NCI-H748 (cell line): Measurements from ENCODE around the gene TLX2.
A peak's percentile ranks its signal among the peaks of the same experiment; 100 is the strongest.

Experiments
- DNase-seq: peaks from one replicate; lab custom pipeline; 2025; ENCODE audit not compliant: unreplicated experiment; lab: John Stamatoyannopoulos, UW

TLX2 gene

DNA sequence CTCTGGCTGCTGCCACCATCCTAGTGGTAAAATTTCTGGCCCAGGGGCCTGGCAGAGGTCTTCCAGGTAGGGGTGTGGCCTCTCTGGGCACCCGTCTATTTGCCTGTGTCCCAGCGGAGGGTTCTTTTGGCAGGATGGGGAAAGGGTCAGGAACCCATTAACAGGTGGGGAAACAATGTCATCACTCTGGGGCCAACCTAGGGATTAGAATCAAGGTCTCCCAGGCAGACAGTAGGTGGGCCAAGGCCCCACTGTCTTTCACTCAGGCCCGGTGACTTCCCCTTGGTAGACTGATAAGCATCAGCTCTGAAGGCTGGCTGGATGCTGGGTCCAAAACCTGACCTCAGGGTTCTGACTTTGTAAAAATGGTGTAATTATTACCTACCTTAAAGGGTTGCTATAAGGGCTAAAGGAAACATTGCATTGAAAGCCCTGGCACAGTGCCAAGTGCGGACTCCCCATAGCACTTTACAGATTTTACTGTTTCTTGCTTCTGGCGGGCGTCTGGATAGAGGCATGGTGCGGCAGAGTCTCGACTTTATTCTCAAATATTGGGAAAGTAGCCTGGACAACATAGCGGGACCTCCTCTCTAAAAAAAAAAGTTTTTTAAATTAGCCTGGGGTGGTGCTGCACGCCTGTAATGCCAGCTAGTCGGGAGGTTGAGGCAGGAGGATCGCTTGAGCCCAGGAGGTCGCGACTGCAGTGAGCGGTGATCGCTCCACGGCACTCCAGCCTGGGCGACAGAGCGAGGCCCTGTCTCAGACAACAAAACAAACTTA lies 17.1 kb upstream of the TLX2 start:
- no peak for DNase-seq

GRCh38 chr2:74497777-74498499 lies 16.3 kb upstream of the TLX2 start:
- DNase-seq, result peak; percentile 53

DNA sequence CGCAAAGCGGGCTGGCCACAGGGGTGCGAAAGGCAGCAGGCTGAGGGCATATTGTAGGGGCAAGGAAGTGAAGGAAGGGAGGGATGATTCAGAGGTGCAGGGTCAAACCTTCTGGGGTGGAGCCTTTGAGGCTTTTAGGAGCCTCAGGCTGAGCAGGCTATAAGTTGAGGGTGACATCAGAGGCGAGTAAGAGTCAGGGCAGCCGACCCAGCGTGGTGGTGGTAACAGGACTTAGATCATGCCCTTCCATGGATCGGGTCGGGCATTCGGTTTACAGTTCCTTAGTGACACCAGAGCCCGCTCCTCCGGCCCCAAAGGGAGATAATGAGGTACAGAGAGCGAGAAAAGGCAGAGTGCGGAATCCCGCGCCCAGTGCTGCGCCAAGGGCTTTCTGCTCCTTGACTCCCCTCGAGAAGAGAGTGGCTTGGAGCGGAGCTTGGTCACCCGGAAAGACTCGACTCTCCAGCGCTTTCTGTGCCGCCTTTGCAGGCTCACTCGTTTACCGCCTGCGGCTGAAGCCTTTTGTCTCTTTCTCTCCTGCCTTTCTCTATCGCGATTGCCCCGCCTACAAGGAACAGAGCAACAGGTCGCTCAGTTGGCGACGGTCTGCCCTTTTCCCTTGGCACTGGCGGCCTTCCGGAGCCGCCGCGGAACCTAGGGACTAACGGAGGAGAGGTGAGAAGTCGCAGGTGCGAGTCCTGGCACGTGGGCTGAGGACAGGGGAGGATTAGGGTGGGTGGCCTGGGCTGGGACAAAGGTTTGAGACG lies 15.6 kb upstream of the TLX2 start:
- no peak for DNase-seq

DNA sequence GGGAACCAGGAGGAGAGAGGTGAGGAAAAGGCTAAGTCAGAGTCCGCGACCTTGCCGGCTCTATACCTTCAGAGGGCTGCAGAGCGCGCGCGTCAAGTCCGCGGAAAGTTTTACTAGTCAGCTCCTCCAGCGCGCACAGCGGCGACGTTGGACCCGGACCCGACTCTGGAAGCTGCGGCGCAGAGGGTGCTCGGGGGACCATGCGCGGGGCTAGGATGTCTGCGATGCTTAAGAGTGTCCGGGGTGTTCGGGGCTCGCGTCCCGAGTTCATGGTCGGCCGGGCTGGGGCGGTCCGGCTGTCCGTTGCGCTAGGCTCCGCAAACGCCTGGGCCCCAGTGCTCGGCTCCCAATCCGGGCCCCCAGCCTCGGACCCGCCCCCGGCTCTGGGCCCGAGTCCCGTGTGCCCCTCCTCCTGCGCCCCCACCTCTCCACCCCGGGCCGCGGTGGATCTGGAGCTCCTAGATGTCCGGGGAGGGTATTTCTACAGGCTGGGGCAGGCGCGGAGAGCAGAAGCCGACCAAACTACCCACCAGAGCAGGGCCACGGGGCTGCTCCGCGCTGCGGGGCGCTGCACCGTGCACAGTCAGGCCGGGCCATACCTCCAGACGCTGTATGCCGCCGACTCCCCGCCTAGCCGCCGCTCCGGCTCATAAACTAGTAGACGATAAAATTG lies 14.8 kb upstream of the TLX2 start, which contains the start of gene LBX2:
Gene LBX2 (minus strand): TSS at position 337 of the 673 bp plus-strand sequence. CDS start 66 bp downstream, at position 271.
- DNase-seq, result no peak

- no peak for DNase-seq
These were observed 14.2 kb upstream of the TLX2 start for GRCh38 chr2:74499940-74500577.

- DNase-seq, result no peak
These were observed 13.7 kb upstream of the TLX2 start for GRCh38 chr2:74500578-74500946.

DNA sequence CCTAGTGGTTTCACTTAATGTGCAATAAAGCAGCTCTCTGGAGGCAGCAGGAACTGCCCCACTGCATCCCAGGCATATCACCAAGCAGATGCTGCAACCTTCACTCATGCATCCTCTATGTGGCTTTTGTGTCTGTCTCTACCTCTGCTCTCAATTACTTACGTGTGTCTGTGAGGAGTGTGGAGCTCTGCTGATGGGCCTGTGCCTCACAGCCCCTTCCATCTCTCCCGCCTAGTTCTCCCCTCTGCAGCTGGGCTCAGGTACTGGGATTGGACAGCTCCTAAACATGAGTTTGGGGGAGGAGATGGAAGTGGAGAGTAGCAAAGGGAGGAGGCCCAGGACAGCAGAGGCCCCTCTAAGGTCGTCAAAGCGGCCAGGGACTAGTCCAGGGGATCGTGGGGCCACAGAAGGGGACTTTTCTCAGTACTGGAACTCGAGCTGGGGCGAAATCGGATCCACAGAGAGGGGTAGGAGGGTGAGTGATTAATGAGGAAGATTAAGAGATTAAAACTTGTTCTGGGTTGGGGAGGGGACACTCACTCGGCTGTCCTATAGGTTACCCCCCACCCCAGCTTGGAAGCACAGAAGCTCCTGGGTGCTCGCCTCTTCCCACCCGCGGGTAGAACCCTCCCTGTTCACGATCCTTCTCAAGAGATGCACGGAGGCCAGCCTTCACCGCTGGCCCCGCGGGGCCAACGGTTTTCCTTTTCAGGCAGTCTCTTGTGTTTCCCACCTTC lies 12.7 kb upstream of the TLX2 start:
- no peak for DNase-seq

DNA sequence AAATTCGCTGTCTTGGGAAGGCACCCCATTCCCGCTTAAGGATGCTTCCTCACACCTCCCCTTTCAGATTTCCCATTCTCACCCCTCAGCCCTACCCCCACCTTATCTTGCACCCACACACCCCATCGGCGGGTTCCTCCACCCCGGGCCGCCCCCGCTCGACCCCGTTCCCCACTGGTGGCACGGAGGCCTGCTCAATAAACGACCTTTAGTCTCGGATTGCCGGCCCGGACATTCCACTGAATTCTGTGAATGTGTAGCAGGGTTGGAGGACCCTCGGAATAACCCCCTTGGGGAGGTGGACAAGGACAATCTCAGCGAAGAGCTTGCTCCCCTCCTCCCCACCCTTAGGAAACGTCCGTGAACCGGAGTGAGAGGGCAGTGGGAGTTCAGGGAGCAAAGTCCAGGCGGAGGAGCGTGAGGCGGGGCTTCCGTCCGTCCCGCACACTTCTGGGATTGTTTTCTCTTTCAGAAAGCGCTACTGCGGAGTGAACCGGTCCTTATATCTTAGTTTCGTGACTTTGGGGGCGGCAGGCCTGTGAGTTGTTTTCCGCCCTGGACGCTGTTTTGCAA lies 12.0 kb upstream of the TLX2 start:
- DNase-seq, result no peak

- peak; percentile 57 for DNase-seq
These were observed 11.3 kb upstream of the TLX2 start for GRCh38 chr2:74502720-74503505.

GRCh38 chr2:74503506-74504475 lies 10.5 kb upstream of the TLX2 start:
- peak; percentile 17 for DNase-seq

DNA sequence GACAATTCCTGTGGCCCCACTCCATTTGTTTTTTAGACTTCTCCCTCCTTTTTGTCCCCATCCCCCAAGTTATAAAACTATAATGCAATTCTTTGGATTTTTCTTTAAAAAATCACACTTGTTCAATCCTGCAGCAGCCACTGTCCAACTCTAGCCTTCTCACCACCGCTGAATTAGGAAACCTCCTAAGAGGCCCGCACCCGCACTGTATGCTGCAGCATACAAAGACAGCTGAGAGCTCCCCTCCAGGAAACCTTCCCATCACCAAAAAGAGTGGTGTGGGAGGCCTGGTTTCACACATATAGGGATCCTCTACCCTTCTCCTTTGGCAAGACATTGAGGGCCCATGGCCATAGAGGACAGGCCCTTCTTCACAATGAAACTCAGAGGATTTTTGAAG lies 9.7 kb upstream of the TLX2 start:
- DNase-seq, result no peak

- DNase-seq, result no peak
These were observed 8.6 kb upstream of the TLX2 start for GRCh38 chr2:74505448-74506246.

DNA sequence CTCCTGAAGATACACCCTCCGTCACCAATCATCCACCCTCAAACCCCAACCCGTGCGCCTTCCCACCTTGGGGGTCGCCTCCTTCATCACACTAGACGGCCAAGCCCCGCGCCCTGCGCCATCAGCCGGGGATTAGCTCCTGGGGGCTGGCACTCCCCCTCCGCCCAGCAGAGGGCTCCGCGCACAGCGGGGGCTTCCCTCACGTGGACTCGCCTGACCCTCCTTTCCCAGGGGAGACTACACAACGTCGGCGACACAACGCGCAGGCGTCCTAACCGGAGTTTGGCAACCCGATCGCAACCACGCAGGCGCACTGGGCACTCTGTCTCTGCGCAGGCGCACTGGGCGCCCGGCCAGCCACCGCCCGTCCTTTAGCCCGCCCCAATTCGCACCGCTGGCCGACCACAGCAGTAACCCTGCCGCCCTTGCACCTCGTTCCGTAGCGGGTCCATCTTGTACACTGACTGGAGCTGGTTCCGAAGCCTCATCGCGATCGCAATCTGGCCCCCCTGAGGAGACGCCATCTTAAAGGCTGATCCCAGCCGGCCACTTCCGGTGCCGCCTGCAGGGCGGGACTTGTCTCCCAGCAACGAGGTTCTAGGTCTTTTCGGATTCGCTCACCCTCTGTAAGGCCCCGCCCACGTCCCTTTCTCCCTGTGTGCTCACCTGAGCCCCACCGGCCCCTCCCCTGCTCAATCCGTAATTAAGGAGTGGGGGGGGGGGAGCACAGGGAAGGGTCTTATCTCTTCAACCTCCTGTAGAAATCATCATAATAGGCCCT lies 6.9 kb upstream of the TLX2 start, which contains the start of gene PCGF1:
Gene PCGF1 (minus strand): TSS at position 551 of the 781 bp plus-strand sequence. CDS start 27 bp downstream, at position 524.
- peak; percentile 98 for DNase-seq

DNA sequence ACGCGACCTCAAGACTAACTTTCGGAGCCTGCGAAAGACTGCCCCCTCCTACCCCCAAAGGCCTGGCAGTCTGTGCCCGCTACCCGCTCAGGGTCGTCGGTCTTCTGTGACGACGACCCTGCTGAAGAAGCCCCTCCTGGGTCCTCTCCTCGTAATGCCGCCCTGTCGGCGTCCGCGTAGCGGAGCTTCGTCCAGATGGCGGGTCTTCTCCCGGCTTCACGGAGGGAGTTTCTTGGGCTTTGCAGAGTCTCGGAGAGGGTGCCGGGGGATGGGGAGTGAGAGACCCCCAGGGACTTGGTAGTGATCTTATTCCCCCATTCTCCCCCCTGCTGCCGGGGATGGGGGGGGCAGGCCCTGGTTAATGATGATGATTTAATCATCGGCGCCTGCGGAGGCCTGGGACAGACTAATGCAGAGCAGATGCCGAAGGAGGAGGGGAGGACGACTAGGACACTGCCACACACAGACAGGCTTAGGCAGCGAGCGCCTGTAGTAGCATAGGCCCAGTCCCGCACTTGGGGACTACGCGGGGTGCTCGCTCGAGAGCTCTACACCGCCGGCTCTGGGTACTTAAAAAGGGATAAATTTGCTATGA lies 6.2 kb upstream of the TLX2 start:
- peak; percentile 77 for DNase-seq

GRCh38 chr2:74510272-74510671 lies 4.0 kb upstream of the TLX2 start:
- DNase-seq, result no peak
